Uterus (tissue), 4 donors: Measurements from ENCODE around the gene FBXO31. TPM values are rescaled to one million over a fixed set of nuclear protein-coding genes. Genes with fewer than 3 reads are reported as not detected.

Experiments used
- DNase-seq, 2 donors: peaks; one replicate each; pipeline ENCODE4 v3.0.0-alpha.2; 2019 to 2020
- H3K27ac ChIP-seq, 2 donors: fragments of 200-600 bp; sonication (generic); 1 replicate in 1 of 2; 2 replicates in 1 of 2; pipeline ENCODE4 v1.5.1; 2016 to 2018
- H3K27me3 ChIP-seq, 2 donors: fragments of 200-600 bp; sonication (generic); one replicate each; pipeline ENCODE4 v1.5.1; 2018 to 2019; ENCODE audit warnings: control low read depth in 1 of 2
- H3K36me3 ChIP-seq, 2 donors: fragments of 200-600 bp; sonication (generic); one replicate each; pipeline ENCODE4 v1.5.1; 2019; ENCODE audit warnings: control low read depth in 1 of 2
- H3K4me1 ChIP-seq, 2 donors: fragments of 200-600 bp; sonication (generic); one replicate each; pipeline ENCODE4 v1.5.1; 2018 to 2019; ENCODE audit warnings: control low read depth in 1 of 2
- H3K4me3 ChIP-seq, 2 donors: fragments of 200-600 bp; sonication (generic); 1 replicate in 1 of 2; 2 replicates in 1 of 2; pipeline ENCODE4 v1.5.1; 2018 to 2019; ENCODE audit warnings: mild to moderate bottlenecking in 1 of 2
- H3K9me3 ChIP-seq, 2 donors: fragments of 200-600 bp; sonication (generic); one replicate each; pipeline ENCODE4 v1.5.1; 2019; ENCODE audit warnings: control low read depth in 1 of 2
- POLR2A ChIP-seq, 2 donors: fragments of 450-650 bp; IDR thresholded peaks; one replicate each; pipeline ENCODE4 v1.6.1; 2016; ENCODE audit warnings: antibody characterized with exemption in 2 of 2, mild to moderate bottlenecking in 1 of 2, moderate library complexity in 1 of 2
- intact Hi-C: fragments of 100-400 bp; cut with DNase I; formaldehyde crosslinking; loops from one replicate; pipeline ENCODE4 v1.15.1; 2023; ENCODE audit warnings: low total_unique reads
- total RNA-seq, 4 donors: library from RNA; depleted of rRNA in 3 of 4; stranded (reverse); fragments of >200 nt in 3 of 4; gene quantifications; one replicate each; pipeline versions ENCODE4 v1.1.0 to v1.2.4, GENCODE V29; 2014 to 2023
- TF ChIP-seq, protein P1 (sequence below), 4 experiments: fragments of 200-600 bp in 2 of 4; fragments of 450-650 bp in 2 of 4; sonication (generic) in 2 of 4; IDR thresholded peaks; one replicate each; pipeline ENCODE4 v1.5.1; 2016 to 2019; ENCODE audit warnings: antibody characterized with exemption in 4 of 4, mild to moderate bottlenecking in 2 of 4, moderate library complexity in 1 of 4
- donor health status: DM: yes; HTN: yes; CAD: no.

The FBXO31 gene
- total RNA-seq, 4 donors from 2014 or later, result 35.2 to 309 (median 74.8) TPM

DNA sequence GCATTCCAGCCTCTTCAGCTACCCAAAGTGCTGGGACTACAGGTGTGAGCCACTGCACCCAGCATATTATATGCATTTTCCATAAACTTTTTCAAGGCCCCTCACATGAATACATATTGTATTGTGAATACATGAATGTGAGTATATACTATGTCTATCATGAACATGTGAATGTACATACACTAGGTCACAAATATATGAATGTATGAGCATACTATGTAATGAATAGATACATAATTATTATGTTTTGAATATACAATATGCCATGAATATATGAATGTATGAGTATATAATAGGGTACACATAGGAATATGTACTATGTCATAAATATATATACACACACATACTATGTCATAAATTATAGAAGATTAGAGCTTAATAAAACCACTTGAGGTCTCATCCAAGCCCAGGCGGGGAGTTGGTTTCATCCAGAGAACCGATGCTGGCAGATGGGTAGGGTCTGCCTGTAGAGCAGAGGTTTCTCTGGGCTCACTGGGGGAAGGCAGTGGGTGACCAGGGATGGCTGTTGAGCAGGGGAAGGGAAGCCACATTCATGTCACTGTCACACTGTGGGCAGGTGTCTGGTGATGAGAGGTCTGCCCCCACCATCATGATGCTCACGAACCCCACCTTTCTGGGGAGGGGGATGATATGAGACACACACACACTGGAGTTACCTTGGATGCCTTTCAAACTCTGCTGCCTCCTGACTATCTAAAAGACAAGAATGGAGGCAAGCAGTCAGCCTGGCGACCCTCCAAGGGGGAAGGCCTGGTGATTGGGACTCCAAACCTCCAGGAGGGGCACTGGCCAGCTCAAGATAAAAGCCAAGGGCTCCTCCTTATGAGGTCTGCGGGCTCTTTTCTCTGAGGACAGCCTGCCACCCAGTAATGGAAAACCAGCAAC is 73.7 kb downstream of the FBXO31 start:
- no peaks in the 10 kb centered on the region for H3K27me3 ChIP-seq
- H3K27ac ChIP-seq, result no peak overlapping the region
- intact Hi-C loops, result loop anchor here (10.0 kb wide), 1 partner anchor 55 kb away; no protein-coding TSS in a partner anchor
- no peaks in the 10 kb centered on the region for H3K36me3 ChIP-seq
- TF ChIP-seq POLR2A (IDR thresholded peaks at IDR 0.05), result no peak
- TF ChIP-seq, protein P1, sequence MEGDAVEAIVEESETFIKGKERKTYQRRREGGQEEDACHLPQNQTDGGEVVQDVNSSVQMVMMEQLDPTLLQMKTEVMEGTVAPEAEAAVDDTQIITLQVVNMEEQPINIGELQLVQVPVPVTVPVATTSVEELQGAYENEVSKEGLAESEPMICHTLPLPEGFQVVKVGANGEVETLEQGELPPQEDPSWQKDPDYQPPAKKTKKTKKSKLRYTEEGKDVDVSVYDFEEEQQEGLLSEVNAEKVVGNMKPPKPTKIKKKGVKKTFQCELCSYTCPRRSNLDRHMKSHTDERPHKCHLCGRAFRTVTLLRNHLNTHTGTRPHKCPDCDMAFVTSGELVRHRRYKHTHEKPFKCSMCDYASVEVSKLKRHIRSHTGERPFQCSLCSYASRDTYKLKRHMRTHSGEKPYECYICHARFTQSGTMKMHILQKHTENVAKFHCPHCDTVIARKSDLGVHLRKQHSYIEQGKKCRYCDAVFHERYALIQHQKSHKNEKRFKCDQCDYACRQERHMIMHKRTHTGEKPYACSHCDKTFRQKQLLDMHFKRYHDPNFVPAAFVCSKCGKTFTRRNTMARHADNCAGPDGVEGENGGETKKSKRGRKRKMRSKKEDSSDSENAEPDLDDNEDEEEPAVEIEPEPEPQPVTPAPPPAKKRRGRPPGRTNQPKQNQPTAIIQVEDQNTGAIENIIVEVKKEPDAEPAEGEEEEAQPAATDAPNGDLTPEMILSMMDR (IDR thresholded peaks at IDR 0.05), result no peak
- H3K4me1 ChIP-seq, result no peaks in the 10 kb centered on the region
- DNase-seq, result no peak
- H3K4me3 ChIP-seq, result no peak overlapping the region
- H3K9me3 ChIP-seq, result no peaks in the 10 kb centered on the region

DNA sequence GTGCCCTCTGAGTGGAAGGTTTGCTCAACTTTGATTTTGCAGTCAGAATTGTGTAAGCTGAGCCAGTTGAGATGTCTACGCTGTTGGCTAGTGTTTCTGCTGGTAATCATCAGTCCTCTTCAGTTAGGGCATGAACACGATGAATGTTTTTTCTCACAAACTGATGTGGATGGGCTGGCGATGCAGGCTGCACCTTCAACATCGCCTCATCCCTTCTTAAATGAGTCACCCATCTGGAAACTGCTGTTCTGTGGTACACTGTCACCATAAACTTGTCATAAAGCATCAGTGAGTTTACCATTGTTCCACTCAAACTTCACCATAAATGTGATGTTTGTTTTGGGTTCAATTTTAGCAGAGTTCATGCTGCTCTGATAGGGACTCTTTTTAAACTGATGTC is 74.8 kb downstream of the FBXO31 start:
- no peaks in the 10 kb centered on the region for H3K36me3 ChIP-seq
- H3K4me1 ChIP-seq, result no peaks in the 10 kb centered on the region
- no peak for DNase-seq
- H3K4me3 ChIP-seq, result no peak overlapping the region
- TF ChIP-seq POLR2A (IDR thresholded peaks at IDR 0.05), result no peak
- TF ChIP-seq, protein P1 (IDR thresholded peaks at IDR 0.05), result no peak
- no peaks in the 10 kb centered on the region for H3K9me3 ChIP-seq
- intact Hi-C loops, result no loop called here
- no peak overlapping the region for H3K27ac ChIP-seq
- no peaks in the 10 kb centered on the region for H3K27me3 ChIP-seq

DNA sequence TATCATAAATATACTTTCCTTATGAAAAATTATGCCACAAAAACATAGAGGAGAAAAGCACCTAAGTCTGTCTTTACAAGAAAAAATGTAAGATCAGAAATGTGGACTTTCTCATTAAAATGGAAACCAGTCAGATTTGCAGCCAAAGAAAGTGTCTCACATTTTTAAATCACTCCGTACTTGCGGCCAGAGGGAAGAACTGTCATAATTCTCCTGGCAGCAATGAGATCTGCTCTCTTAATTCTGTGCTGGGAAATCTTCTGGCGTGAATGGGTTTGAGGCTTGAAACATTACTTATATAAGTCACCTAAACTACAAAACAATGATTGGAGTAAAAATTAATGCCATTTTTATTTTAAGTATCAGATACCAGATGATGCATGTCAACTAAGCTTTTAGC is 77.1 kb downstream of the FBXO31 start:
- Histone ChIP-seq H3K27me3 (no peaks in the 10 kb centered on the region), H3K36me3 (no peaks in the 10 kb centered on the region), H3K27ac (no peak overlapping the region), H3K4me3 (no peak overlapping the region), H3K9me3 (no peaks in the 10 kb centered on the region), H3K4me1 (no peaks in the 10 kb centered on the region)
- no peak for DNase-seq
- intact Hi-C loops, result no loop called here
- TF ChIP-seq, protein P1 (IDR thresholded peaks at IDR 0.05), result no peak
- TF ChIP-seq POLR2A (IDR thresholded peaks at IDR 0.05), result no peak

DNA sequence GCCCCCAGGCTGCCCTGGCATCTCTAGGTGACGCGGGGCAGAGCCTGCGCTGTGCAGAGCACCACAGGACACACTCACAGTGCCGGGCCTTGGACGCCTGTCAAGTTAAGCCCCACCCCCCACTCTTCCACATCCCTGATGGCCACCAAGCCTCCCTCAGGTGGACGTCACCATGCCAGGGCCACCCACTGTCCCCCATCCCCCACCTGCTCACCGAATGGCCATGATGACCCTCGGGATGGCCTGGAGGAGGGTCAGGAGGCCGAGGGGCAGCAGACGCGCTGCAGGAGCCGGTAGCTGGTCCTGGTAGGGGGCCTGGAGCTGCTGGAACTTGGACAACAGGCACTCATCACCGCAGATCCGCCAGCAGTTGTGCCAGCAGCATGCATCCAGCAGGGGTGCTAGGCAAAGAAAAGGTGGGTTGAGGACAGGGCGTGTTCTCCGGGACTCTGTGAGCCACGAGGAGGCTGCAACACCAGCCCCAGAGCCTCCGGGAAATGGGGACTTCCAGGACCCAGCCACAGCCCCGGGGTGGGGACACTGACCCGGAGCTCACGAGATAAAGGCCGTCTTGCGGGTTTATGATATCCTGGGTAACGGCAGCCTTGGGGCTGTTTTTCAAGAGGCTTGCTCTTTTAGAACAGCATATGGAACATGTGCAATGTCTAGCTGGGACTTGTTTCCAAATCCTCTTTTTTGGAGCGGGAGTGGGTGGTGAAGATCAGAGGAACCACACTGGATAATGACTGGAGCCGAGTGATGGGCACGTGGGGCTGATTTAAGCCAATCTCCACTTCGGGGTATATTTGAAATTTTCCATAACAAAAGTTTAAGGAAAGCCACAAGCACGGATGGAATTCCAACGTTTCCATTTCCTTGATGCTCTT is 77.8 kb downstream of the FBXO31 start:
- intact Hi-C loops, result no loop called here
- H3K27me3 ChIP-seq, result no peaks in the 10 kb centered on the region
- DNase-seq, result no peak
- no peak overlapping the region for H3K4me3 ChIP-seq
- H3K9me3 ChIP-seq, result no peaks in the 10 kb centered on the region
- no peak for TF ChIP-seq POLR2A (IDR thresholded peaks at IDR 0.05)
- TF ChIP-seq, protein P1 (IDR thresholded peaks at IDR 0.05), result no peak
- no peaks in the 10 kb centered on the region for H3K4me1 ChIP-seq
- no peaks in the 10 kb centered on the region for H3K36me3 ChIP-seq
- H3K27ac ChIP-seq, result no peak overlapping the region
